ENCODE results near the gene ODAD4. TPM values are rescaled to one million over a fixed set of nuclear protein-coding genes. Genes with fewer than 3 reads are reported as not detected.
"Not testable (repeated sequence)": the region's sequence is repeated elsewhere in the genome, so short reads cannot be mapped to it uniquely, and the experiment has no call there.

Gene ODAD4
- total and polyA plus RNA-seq, 3 donors from 2014 or later = 22.3 to 53.7 (median 26.0) TPM

DNA sequence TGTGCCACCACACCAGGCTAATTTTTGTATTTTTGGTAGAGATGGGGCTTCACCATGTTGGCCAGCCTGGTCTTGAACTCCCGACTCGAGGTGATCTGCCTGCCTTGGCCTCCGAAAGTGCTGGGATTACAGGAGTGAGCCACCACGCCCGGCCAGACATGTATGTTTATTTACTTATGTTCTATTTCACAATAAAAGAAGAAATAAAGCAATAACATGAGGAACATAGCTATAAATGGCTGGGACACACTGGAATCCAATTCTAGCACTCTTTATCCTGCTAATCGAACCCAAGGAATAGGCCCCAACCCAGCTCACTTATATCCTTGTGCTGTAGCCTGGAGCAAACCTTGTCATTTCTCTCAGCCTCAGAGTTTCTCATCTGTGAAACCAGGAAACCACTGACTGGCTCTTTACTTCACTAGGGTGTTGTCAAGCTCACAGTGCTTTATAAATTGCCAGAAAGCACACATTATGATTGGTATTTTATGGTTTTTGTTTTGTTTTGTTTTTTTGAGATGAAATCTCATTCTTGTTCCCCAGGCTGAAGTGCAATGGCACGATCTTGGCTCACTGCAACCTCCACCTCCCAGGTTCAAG, 4.3 kb upstream of the ODAD4 start:
- intact Hi-C loops (cut with DNase I; ENCODE audit: low total_unique reads) = no loop called here
- no peak overlapping the region for H3K4me3 ChIP-seq
- H3K9me3 ChIP-seq = no peaks in the 10 kb centered on the region
- H3K36me3 ChIP-seq (ENCODE audit: low read depth, missing control alignments) = no peaks in the 10 kb centered on the region
- H3K4me1 ChIP-seq = peaks cover 6% of the 10 kb centered on the region
- H3K27ac ChIP-seq = no peak overlapping the region
- WGBS, 2 donors = 93 to 94% methylated on average over 7 of the region's 7 CpGs
- TF ChIP-seq POLR2A (IDR thresholded peaks at IDR 0.05) = no peak
- TF ChIP-seq, protein P1, sequence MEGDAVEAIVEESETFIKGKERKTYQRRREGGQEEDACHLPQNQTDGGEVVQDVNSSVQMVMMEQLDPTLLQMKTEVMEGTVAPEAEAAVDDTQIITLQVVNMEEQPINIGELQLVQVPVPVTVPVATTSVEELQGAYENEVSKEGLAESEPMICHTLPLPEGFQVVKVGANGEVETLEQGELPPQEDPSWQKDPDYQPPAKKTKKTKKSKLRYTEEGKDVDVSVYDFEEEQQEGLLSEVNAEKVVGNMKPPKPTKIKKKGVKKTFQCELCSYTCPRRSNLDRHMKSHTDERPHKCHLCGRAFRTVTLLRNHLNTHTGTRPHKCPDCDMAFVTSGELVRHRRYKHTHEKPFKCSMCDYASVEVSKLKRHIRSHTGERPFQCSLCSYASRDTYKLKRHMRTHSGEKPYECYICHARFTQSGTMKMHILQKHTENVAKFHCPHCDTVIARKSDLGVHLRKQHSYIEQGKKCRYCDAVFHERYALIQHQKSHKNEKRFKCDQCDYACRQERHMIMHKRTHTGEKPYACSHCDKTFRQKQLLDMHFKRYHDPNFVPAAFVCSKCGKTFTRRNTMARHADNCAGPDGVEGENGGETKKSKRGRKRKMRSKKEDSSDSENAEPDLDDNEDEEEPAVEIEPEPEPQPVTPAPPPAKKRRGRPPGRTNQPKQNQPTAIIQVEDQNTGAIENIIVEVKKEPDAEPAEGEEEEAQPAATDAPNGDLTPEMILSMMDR (IDR thresholded peaks at IDR 0.05) = no peak
- H3K27me3 ChIP-seq = no peaks in the 10 kb centered on the region
- DNase-seq = no peak

DNA sequence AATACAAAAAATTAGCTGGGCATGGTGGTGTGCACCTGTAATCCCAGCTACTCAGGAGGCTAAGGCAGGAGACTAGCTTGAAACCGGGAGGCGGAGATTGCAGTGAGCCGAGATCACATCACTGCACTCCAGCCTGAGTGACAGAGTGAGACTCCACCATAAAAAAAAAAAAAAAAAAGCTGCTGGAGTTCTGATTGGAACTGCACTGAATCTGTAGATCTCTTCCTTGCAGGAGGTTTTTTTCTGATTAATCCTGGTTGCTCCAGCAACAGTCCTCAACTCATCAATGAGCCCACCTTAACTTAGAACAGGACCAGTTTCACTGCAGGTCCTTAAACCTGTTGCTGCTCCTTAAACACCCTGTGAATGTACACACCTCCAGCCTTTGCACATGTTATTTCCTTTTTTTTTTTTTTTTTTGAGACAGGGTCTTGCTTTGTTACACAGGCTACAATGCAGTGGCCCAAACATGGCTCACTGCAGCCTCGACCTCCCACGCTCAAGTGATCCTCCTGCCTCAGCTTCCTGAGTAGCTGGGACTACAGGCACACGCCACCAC, 1.6 kb upstream of the ODAD4 start:
- H3K4me3 ChIP-seq = no peak overlapping the region
- no peak for DNase-seq
- no peaks in the 10 kb centered on the region for H3K27me3 ChIP-seq
- intact Hi-C loops (cut with DNase I; ENCODE audit: low total_unique reads) = no loop called here
- TF ChIP-seq, protein P1 (IDR thresholded peaks at IDR 0.05) = no peak
- TF ChIP-seq POLR2A (IDR thresholded peaks at IDR 0.05) = no peak
- H3K4me1 ChIP-seq = peaks cover 6% of the 10 kb centered on the region
- no peaks in the 10 kb centered on the region for H3K9me3 ChIP-seq
- WGBS, 2 donors = 73 to 98% methylated on average over 4 to 6 of the region's 6 CpGs
- H3K27ac ChIP-seq = no peak overlapping the region
- no peaks in the 10 kb centered on the region for H3K36me3 ChIP-seq (ENCODE audit: low read depth, missing control alignments)

DNA sequence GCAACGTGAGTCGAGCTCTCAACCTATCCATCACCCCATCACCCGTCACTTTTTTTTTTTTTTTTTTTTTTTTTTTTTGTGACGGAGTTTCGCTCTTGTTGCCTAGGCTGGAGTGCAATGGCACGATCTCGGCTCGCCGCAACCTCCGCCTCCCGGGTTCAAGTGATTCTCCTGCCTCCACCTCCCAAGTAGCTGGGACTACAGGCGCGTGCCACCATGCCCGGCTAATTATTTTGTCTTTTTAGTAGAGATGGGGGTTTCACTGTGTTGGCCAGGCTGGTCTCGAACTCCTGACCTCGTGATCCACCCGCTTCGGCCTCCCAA, 378 bp downstream of the ODAD4 start:
- Histone ChIP-seq H3K4me3 (peak overlapping the region; percentile 52 to 61), H3K27ac (peak overlapping the region; percentile 31 to 85)
- H3K4me1 ChIP-seq; H3K36me3 ChIP-seq (ENCODE audit: low read depth, missing control alignments); H3K27me3 ChIP-seq; H3K9me3 ChIP-seq; DNase-seq; intact Hi-C loops (cut with DNase I; ENCODE audit: low total_unique reads): not testable (repeated sequence)
- WGBS, 2 donors = 34 to 35% methylated on average over 18 of the region's 18 CpGs

DNA sequence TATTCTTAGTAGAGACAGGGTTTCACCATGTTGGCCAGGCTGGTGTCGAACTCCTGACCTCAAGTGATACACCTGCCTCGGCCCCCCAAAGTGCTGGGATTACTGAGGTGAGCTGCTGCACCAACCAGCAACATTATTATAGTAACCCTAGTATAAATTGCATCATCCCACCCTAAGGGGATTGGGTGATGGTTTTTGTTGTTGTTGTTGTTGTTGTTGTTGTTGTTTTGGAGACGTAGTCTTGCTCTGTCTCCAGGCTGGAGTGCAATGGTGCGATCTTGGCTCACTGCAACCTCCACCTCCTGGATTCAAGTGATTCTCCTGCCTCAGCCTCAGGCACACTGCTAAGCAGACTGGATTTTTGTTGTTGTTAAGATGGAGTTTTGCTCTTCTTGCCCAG, 1.3 kb downstream of the ODAD4 start:
- H3K4me3 ChIP-seq; H3K9me3 ChIP-seq; intact Hi-C loops (cut with DNase I; ENCODE audit: low total_unique reads); DNase-seq; H3K27me3 ChIP-seq; H3K27ac ChIP-seq; H3K4me1 ChIP-seq; H3K36me3 ChIP-seq (ENCODE audit: low read depth, missing control alignments): not testable (repeated sequence)
- 89 to 91% methylated on average over 4 of the region's 4 CpGs for WGBS, 2 donors

DNA sequence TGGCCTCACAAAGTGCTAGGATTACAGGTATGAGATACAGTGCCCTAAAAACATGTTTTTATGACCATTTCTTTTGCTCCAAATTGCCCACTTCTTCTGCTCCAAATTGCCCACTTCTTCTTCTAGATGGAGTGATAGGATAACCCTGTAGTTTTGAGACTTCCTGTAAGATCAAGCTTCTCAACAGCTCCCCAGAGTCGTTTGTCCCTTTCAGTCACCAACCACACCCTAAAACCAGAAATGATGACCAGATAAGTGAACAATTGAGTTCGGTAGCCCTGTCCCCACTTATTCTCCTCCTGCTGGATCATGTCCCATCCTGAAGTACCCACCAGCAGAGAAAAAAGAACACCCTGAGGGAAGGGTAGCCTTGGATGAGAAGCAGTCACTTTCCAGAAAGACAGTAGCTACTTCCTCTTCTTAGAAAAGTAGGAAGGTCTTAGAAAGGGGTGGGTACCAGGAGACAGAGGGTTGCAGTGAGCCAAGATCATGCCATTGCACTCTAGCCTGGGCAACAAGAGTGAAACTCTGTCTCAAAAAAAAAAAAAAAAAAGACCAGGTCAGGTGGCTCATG, 2.5 kb downstream of the ODAD4 start:
- peaks cover 6% of the 10 kb centered on the region for H3K4me1 ChIP-seq
- no peaks in the 10 kb centered on the region for H3K27me3 ChIP-seq
- no peaks in the 10 kb centered on the region for H3K36me3 ChIP-seq (ENCODE audit: low read depth, missing control alignments)
- TF ChIP-seq, protein P1 (IDR thresholded peaks at IDR 0.05) = no peak
- TF ChIP-seq POLR2A (IDR thresholded peaks at IDR 0.05) = no peak
- DNase-seq = no peak
- WGBS, 2 donors = 67 to 72% methylated on average over 2 of the region's 2 CpGs
- H3K9me3 ChIP-seq = no peaks in the 10 kb centered on the region
- intact Hi-C loops (cut with DNase I; ENCODE audit: low total_unique reads) = no loop called here
- no peak overlapping the region for H3K4me3 ChIP-seq
- no peak overlapping the region for H3K27ac ChIP-seq

DNA sequence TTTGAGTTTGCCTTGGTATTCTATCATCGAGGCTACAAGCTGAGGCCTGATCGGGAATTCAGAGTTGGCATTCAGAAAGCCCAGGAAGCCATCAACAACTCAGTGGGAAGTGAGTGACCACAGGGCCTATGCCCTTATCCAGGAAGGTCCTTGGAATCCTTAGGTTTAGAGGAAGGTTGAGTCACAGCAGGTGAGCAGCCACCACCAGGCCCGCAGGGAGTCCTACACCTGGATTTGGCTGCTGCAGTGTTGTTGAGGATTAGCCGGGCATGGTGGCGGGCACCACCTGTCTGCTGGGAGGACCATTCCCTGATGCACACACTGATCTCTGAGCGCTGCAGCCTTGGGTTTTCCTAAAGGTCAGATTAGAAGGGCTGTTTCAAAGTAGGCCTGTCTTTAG, 5.2 kb downstream of the ODAD4 start:
- TF ChIP-seq, protein P1 (IDR thresholded peaks at IDR 0.05) = no peak
- no peak for TF ChIP-seq POLR2A (IDR thresholded peaks at IDR 0.05)
- WGBS, 2 donors = 93 to 98% methylated on average over 5 to 6 of the region's 6 CpGs

More for the DNA sequence above, 5.2 kb downstream of the ODAD4 start:
- Histone ChIP-seq H3K4me1 (no peaks in the 10 kb centered on the region), H3K36me3 (ENCODE audit: low read depth, missing control alignments) (no peaks in the 10 kb centered on the region), H3K4me3 (no peak overlapping the region), H3K27ac (no peak overlapping the region), H3K9me3 (no peaks in the 10 kb centered on the region), H3K27me3 (no peaks in the 10 kb centered on the region)
- DNase-seq = no peak
- intact Hi-C loops (cut with DNase I; ENCODE audit: low total_unique reads) = no loop called here
